ENCODE data around the gene HECW1. TPM values are rescaled to one million over a fixed set of nuclear protein-coding genes. Genes with fewer than 3 reads are reported as not detected.

The HECW1 gene
- total and polyA plus RNA-seq, 10 of the 15 experiments (the other 5 are each of a cell fraction or from before 2014, with no cell fraction given) = under 0.01 to 0.31 (median 0.04) TPM; not detected in 3

DNA sequence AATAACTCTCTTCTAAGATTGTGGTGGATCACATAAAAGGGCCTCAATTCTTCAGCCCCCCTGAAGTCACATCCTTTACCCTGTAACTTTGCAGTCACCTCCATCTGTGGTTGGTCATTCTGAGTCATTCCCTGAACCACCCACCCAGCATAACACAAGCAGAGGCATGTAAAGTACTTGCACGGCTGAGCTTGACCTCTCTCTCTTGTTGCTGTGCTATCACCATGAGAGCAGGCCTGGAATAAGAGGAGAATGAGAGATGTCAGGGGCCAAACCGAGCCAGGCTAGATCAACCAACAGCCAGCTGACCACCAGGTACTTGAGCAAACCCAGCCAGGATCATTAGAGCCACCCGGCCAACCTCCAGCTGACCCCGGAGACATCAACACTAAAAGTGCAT, 457.0 kb downstream of the HECW1 start:
- FAIRE-seq (peak; percentile 31), ATAC-seq (peak; percentile 89), DNase-seq (ENCODE audit: low read depth, low spot score) (no peak)
- in situ Hi-C loops (cut with MboI) (no loop called here), intact Hi-C loops (cut with micrococcal nuclease; ENCODE audit: unreplicated experiment) (no loop called here)
- no TSS peak for BruUV-seq (replicated peaks)
- peak overlapping the region; percentile 18; the same call in 1 of the 2 replicates for H3K27ac ChIP-seq (ENCODE audit: control insufficient read depth, insufficient read depth)
- H3K4me2 ChIP-seq (ENCODE audit: control insufficient read depth, insufficient read depth) = peak overlapping the region; percentile 55
- peaks cover 28% of the 10 kb centered on the region for H3K4me1 ChIP-seq (ENCODE audit: control insufficient read depth, insufficient read depth, low read length)
- no peak overlapping the region for H3K9ac ChIP-seq (ENCODE audit: control insufficient read depth, insufficient read depth, low read length)
- WGBS (ENCODE audit: insufficient coverage, insufficient replicate concordance, low lambda C conversion rate, missing lambda C conversion rate) = 42% methylated on average over 4 of the region's 4 CpGs
- peak overlapping the region; percentile 23; the same call in 1 of the 2 replicates for H2AFZ ChIP-seq (ENCODE audit: control insufficient read depth, low read depth, low read length)
- CTCF ChIA-PET = interaction anchor here (1.3 to 4.2 kb wide), 3 partner anchors 13 to 269 kb away, joined by 3 to 30 read pairs (median 6); partner anchors contain the start of gene STK17A
- H3K27me3 ChIP-seq (replicated peaks in 1 of 2; ENCODE audit: control insufficient read depth in 2 of 2, insufficient read depth in 2 of 2, low read length in 1 of 2) = no peaks in the 10 kb centered on the region
- POLR2A ChIA-PET = interaction anchor here (0.6 to 1.5 kb wide), 3 partner anchors 52 to 218 kb away, joined by 3 to 5 read pairs (median 3); no protein-coding TSS in a partner anchor
- no peaks in the 10 kb centered on the region; the same call in 2 of the 3 replicates for H3K9me3 ChIP-seq (replicated peaks; ENCODE audit: control insufficient read depth, insufficient read depth, low read length)
- H3K36me3 ChIP-seq (ENCODE audit: control insufficient read depth in 2 of 2, insufficient read depth in 2 of 2, low read length in 1 of 2) = no peaks in the 10 kb centered on the region
- SMC1A ChIA-PET (ENCODE audit: uncharacterized antibody, unreplicated experiment) = interaction anchor here (0.6 to 4.9 kb wide), 5 partner anchors 11 to 131 kb away, joined by 3 to 37 read pairs (median 8); partner anchors contain the start of gene STK17A
- H3K4me3 ChIP-seq = no peak overlapping the region
- no peaks in the 10 kb centered on the region for H3K79me2 ChIP-seq (ENCODE audit: control insufficient read depth, insufficient read depth, low read length)
- H4K20me1 ChIP-seq (ENCODE audit: control insufficient read depth, insufficient read depth) = no peaks in the 10 kb centered on the region
- RAD21 ChIA-PET (ENCODE audit: unreplicated experiment) = interaction anchor here (1.1 to 7.3 kb wide), 2 partner anchors 12 to 90 kb away, joined by 3 to 65 read pairs; partner anchors contain the start of gene STK17A
- TF ChIP-seq BHLHE40 (IDR thresholded peaks at IDR 0.05; ENCODE audit: borderline replicate concordance in 1 of 2, low read depth in 2 of 2, low read length in 1 of 2) (peak in 1 of 2 experiments; percentile 48; a peak in 1 of 4 replicates), TBL1XR1 (IDR thresholded peaks at IDR 0.05; ENCODE audit: low read depth, low read length) (0 out of 2 replicates have a peak, but pooled peaks have one; percentile 26), SMAD5 (IDR thresholded peaks at IDR 0.05; ENCODE audit: low read depth) (no peak), SPI1 (IDR thresholded peaks at IDR 0.05; ENCODE audit: borderline replicate concordance, insufficient read depth, low read depth, low read length) (no peak), HDAC6 (IDR thresholded peaks at IDR 0.05; ENCODE audit: unreplicated experiment) (no peak), ZNF24 (IDR thresholded peaks at IDR 0.05) (no peak), BCLAF1 (IDR thresholded peaks at IDR 0.05) (no peak), SIX5 (IDR thresholded peaks at IDR 0.05; ENCODE audit: low read depth, low read length, severe bottlenecking) (no peak), E2F4 (IDR thresholded peaks at IDR 0.05; ENCODE audit: low read depth, low read length) (no peak), ZNF592 (IDR thresholded peaks at IDR 0.05) (no peak), KDM1A (IDR thresholded peaks at IDR 0.05; ENCODE audit: borderline replicate concordance) (no peak), SUPT20H (IDR thresholded peaks at IDR 0.05; ENCODE audit: borderline replicate concordance, control insufficient read depth, low read depth, low read length) (no peak), EED (IDR thresholded peaks at IDR 0.05; ENCODE audit: low read depth) (peak; percentile 69), YY1 (IDR thresholded peaks at IDR 0.05; ENCODE audit: low read depth, low read length) (0 out of 2 replicates have a peak, but pooled peaks have one; percentile 43)

Data from GM12878 (cell line).